GM21717 (cell line): ENCODE measurements around the gene EPS8L2.

Source experiments
- ATAC-seq: cut with Tn5 transposase; IDR thresholded peaks from one replicate; pipeline ENCODE4 v1.9.1; 2021; ENCODE audit warnings: mild to moderate bottlenecking, moderate library complexity; ENCODE audit not compliant: unreplicated experiment

EPS8L2 gene

GRCh38 chr11:748007-748359 is 42.0 kb downstream of the EPS8L2 start:
- peak; percentile 17 for ATAC-seq

GRCh38 chr11:749731-750130 is 43.7 kb downstream of the EPS8L2 start:
- no peak for ATAC-seq

GRCh38 chr11:760236-760635 is 54.2 kb downstream of the EPS8L2 start:
- no peak for ATAC-seq

GRCh38 chr11:761526-762108 is 55.6 kb downstream of the EPS8L2 start:
- ATAC-seq = no peak

- no peak for ATAC-seq
Measured at GRCh38 chr11:762421-763072, 56.5 kb downstream of the EPS8L2 start.

- no peak for ATAC-seq
Measured at GRCh38 chr11:763073-763463, 57.0 kb downstream of the EPS8L2 start.

GRCh38 chr11:763549-764321 is 57.7 kb downstream of the EPS8L2 start:
- ATAC-seq = no peak

GRCh38 chr11:764322-765024 is 58.4 kb downstream of the EPS8L2 start:
- no peak for ATAC-seq

- no peak for ATAC-seq
Measured at GRCh38 chr11:765025-765801, 59.2 kb downstream of the EPS8L2 start.

- ATAC-seq = no peak
Measured at GRCh38 chr11:765802-766091, 59.7 kb downstream of the EPS8L2 start.

GRCh38 chr11:766106-766935 is 60.3 kb downstream of the EPS8L2 start:
- no peak for ATAC-seq

- ATAC-seq = no peak
Measured at GRCh38 chr11:766936-767210, 60.8 kb downstream of the EPS8L2 start.

GRCh38 chr11:767238-767637 is 61.2 kb downstream of the EPS8L2 start:
- no peak for ATAC-seq

GRCh38 chr11:769887-770641 is 64.0 kb downstream of the EPS8L2 start:
- ATAC-seq = no peak

- ATAC-seq = no peak
Measured at GRCh38 chr11:770642-771616, 64.9 kb downstream of the EPS8L2 start.

- no peak for ATAC-seq
Measured at GRCh38 chr11:771617-772204, 65.7 kb downstream of the EPS8L2 start.

GRCh38 chr11:772429-773390 is 66.7 kb downstream of the EPS8L2 start:
- no peak for ATAC-seq
